ENCODE results near the gene HERPUD1.

The HERPUD1 gene

DNA sequence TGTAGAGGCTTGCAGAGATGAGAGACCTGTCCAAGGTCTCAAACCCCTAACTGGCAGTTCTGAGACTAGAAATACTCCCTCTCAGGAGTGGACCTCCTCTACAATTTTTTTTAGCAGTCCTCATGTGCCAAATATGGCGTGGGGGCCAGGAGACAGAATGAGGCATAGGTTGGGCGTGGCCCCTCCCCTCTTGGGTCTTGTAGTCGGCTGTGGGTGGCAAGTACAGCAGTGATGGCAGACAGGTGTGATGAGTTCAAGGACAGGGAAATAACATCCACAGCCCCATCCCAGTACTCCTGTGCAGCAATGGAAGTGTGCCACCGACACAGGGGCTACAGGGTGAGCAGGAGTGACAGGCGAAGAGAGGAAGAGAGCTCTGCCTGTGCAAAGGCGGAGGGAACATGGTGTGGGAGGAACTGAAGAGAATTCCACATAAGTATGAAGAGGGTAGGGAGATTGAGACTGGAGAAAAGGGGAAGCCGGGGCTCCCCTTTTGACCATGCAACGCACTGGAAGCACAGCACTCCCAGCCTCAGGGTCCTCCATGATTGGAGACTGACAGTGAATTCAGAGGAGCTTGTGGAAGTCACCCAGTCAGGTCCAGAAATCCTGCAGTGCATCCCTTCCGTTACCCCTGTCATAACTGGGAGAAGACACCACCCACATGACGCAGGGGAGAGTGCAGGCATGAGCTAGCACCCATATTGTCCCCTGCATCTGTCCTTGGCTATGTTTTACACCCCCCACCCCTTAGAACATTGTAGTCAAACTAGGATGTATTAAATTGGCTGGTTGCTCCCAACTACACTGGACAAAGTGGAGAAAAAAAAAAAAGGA lies 15.0 kb downstream of the HERPUD1 start:
- TF ChIP-seq SIN3A (IDR thresholded peaks at IDR 0.05; ENCODE audit: borderline replicate concordance, insufficient read depth, low read length) (no peak), FOXP2 (optimal IDR thresholded peaks at IDR 0.05; ENCODE audit: borderline replicate concordance, extremely low read depth, extremely low read length, insufficient read depth) (no peak), TAF1 (IDR thresholded peaks at IDR 0.05; ENCODE audit: borderline replicate concordance, insufficient read depth, low read length) (no peak), POLR2AphosphoS5 (IDR thresholded peaks at IDR 0.05; ENCODE audit: low read depth, low read length) (no peak)
- TF ChIP-seq, protein P1, sequence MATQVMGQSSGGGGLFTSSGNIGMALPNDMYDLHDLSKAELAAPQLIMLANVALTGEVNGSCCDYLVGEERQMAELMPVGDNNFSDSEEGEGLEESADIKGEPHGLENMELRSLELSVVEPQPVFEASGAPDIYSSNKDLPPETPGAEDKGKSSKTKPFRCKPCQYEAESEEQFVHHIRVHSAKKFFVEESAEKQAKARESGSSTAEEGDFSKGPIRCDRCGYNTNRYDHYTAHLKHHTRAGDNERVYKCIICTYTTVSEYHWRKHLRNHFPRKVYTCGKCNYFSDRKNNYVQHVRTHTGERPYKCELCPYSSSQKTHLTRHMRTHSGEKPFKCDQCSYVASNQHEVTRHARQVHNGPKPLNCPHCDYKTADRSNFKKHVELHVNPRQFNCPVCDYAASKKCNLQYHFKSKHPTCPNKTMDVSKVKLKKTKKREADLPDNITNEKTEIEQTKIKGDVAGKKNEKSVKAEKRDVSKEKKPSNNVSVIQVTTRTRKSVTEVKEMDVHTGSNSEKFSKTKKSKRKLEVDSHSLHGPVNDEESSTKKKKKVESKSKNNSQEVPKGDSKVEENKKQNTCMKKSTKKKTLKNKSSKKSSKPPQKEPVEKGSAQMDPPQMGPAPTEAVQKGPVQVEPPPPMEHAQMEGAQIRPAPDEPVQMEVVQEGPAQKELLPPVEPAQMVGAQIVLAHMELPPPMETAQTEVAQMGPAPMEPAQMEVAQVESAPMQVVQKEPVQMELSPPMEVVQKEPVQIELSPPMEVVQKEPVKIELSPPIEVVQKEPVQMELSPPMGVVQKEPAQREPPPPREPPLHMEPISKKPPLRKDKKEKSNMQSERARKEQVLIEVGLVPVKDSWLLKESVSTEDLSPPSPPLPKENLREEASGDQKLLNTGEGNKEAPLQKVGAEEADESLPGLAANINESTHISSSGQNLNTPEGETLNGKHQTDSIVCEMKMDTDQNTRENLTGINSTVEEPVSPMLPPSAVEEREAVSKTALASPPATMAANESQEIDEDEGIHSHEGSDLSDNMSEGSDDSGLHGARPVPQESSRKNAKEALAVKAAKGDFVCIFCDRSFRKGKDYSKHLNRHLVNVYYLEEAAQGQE (IDR thresholded peaks at IDR 0.05; ENCODE audit: insufficient read depth in 1 of 2, low read depth in 2 of 2, low read length in 2 of 2), result no peak

DNA sequence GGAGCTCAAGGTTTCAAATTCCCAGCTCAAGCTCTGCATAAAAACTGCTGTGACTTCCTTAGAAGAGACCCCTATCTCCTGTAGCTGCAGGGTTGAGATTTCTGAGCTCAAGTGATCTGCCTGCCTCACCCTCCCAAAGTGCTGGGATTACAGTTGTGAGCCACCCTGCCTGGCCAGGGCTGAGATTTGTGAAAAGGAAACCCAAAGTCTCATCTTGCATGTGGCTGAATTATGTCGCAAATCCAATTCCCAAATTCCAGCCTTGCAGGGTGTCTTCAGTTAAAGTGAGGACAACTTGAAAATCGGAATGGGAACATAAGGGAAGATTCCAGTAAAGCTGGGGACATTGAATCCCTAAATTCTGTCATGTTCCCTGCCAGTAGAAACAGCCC lies 15.7 kb downstream of the HERPUD1 start:
- TF ChIP-seq POLR2AphosphoS5 (IDR thresholded peaks at IDR 0.05; ENCODE audit: low read depth, low read length), result no peak
- no peak for TF ChIP-seq TAF1 (IDR thresholded peaks at IDR 0.05; ENCODE audit: borderline replicate concordance, insufficient read depth, low read length)
- TF ChIP-seq, protein P1 (IDR thresholded peaks at IDR 0.05; ENCODE audit: insufficient read depth in 1 of 2, low read depth in 2 of 2, low read length in 2 of 2), result no peak
- no peak for TF ChIP-seq FOXP2 (optimal IDR thresholded peaks at IDR 0.05; ENCODE audit: borderline replicate concordance, extremely low read depth, extremely low read length, insufficient read depth)
- no peak for TF ChIP-seq SIN3A (IDR thresholded peaks at IDR 0.05; ENCODE audit: borderline replicate concordance, insufficient read depth, low read length)

DNA sequence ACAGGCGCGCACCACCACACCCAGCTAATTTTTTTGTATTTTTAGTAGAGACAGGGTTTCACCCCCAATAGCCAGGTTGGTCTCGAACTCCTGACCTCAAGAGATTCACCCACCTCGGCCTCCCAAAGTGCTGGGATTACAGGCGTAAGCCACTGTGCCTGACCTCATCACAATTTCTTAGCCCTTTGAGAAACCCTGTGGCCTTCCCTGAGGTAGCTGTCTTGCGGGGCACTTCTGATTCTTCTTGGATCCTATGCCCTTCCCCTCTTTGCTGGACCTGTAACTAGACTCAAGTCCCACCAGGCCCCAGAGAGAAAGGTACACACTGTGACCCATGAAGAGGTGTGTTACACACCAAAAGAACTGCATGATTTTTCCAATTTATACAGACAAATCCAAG lies 16.3 kb downstream of the HERPUD1 start:
- TF ChIP-seq, protein P1 (IDR thresholded peaks at IDR 0.05; ENCODE audit: insufficient read depth in 1 of 2, low read depth in 2 of 2, low read length in 2 of 2), result no peak
- TF ChIP-seq TAF1 (IDR thresholded peaks at IDR 0.05; ENCODE audit: borderline replicate concordance, insufficient read depth, low read length) (no peak), FOXP2 (optimal IDR thresholded peaks at IDR 0.05; ENCODE audit: borderline replicate concordance, extremely low read depth, extremely low read length, insufficient read depth) (no peak), POLR2AphosphoS5 (IDR thresholded peaks at IDR 0.05; ENCODE audit: low read depth, low read length) (no peak), SIN3A (IDR thresholded peaks at IDR 0.05; ENCODE audit: borderline replicate concordance, insufficient read depth, low read length) (no peak)

DNA sequence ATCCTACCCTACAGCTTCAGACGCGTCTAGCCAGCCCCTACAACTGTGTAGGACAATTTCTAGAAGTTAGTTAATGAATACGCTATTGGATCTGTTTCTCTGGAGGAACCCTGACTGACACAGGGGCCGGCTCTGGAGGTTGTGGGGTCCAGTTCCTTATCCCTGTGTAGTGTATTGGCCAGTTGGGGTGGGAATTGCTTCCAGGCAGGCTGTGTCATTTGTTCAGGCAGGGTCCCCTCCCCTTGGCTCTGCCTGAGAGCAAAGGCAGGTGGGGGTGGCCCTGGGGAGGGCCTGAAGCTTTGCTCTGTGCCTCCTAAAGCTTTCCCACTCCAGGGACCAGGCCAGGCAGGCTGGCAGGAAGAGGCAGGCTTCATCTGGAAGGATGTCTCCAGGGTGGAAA lies 18.1 kb downstream of the HERPUD1 start:
- TF ChIP-seq SIN3A (IDR thresholded peaks at IDR 0.05; ENCODE audit: borderline replicate concordance, insufficient read depth, low read length), result no peak
- TF ChIP-seq POLR2AphosphoS5 (IDR thresholded peaks at IDR 0.05; ENCODE audit: low read depth, low read length), result no peak
- no peak for TF ChIP-seq FOXP2 (optimal IDR thresholded peaks at IDR 0.05; ENCODE audit: borderline replicate concordance, extremely low read depth, extremely low read length, insufficient read depth)
- TF ChIP-seq TAF1 (IDR thresholded peaks at IDR 0.05; ENCODE audit: borderline replicate concordance, insufficient read depth, low read length), result no peak
- TF ChIP-seq, protein P1 (IDR thresholded peaks at IDR 0.05; ENCODE audit: insufficient read depth in 1 of 2, low read depth in 2 of 2, low read length in 2 of 2), result no peak

Data from PFSK-1 (cell line).